Ovary (tissue), 9 donors: ENCODE measurements around the gene POU2AF1. TPM values are rescaled to one million over a fixed set of nuclear protein-coding genes. Genes with fewer than 3 reads are reported as not detected.

Experiments used
- DNase-seq, 5 donors: peaks; one replicate each; pipeline ENCODE4 v3.0.0-alpha.2; 2019 to 2020
- H3K27ac ChIP-seq, 2 donors: fragments of 200-600 bp; one replicate each; pipeline versions ENCODE4 v1.5.1 to v1.8.0; 2019 to 2022
- H3K27me3 ChIP-seq: fragments of 200-600 bp; one replicate; pipeline ENCODE4 v1.8.0; 2022
- H3K36me3 ChIP-seq: fragments of 200-600 bp; sonication (generic); one replicate; pipeline ENCODE4 v1.5.1; 2019
- H3K4me1 ChIP-seq: one replicate; pipeline ENCODE4 v1.8.1; 2013; ENCODE audit warnings: mild to moderate bottlenecking, moderate library complexity; ENCODE audit not compliant: insufficient read depth
- H3K4me3 ChIP-seq: fragments of 200-600 bp; sonication (generic); one replicate; pipeline ENCODE4 v1.5.1; 2017
- H3K9me3 ChIP-seq, 2 donors: fragments of 200-600 bp in 1 of 2; sonication (generic) in 1 of 2; one replicate each; pipeline versions ENCODE4 v1.5.1 to v1.8.1; 2013 to 2019; ENCODE audit warnings: mild to moderate bottlenecking in 1 of 2, moderate library complexity in 1 of 2
- EP300 ChIP-seq: sonication (generic); formaldehyde crosslinking; IDR thresholded peaks from one replicate; pipeline ENCODE4 v1.6.1; 2017; ENCODE audit warnings: antibody characterized with exemption
- POLR2A ChIP-seq: fragments of 450-650 bp; IDR thresholded peaks from one replicate; pipeline ENCODE4 v1.6.1; 2017; ENCODE audit warnings: antibody characterized with exemption, mild to moderate bottlenecking, moderate library complexity
- WGBS, 3 donors: extraction: QIAGEN DNeasy Blood & Tissue Kit in 1 of 3; methylation state at CpG; one replicate each; pipeline versions ENCODE4 v1.1.5 to v1.1.7; 2013 to 2017; 5-methylcytosine and 5-hydroxymethylcytosine counted together
- intact Hi-C, 4 donors: fragments of 100-400 bp; cut with DNase I; formaldehyde crosslinking; loops; one replicate each; pipeline versions ENCODE4 v1.11.0 to v1.15.1; 2022 to 2023
- polyA plus RNA-seq, 2 donors: library from polyadenylated mRNA; stranded (reverse); fragments of 200-250 nt in 1 of 2; fragments of 350-450 nt in 1 of 2; fragmentation: Illumina TruSeq in 1 of 2; extraction: RNeasy Lipid Tissue Mini Kit (QIAGEN cat#74804) in 1 of 2; gene quantifications; one replicate each; pipeline ENCODE4 v1.2.3, GENCODE V29; 2013 to 2014
- total RNA-seq, 7 donors: library from RNA; depleted of rRNA in 2 of 7; stranded (reverse); fragments of >200 nt in 2 of 7; fragmentation: NEBNext Ultra II Directional in 3 of 7; extraction: Animal tissue kit (Norgen Biotek cat#: 25700) in 3 of 7; gene quantifications; one replicate each; pipeline versions ENCODE4 v1.1.0 to v1.2.4, GENCODE V29; 2016 to 2023
- TF ChIP-seq, protein P1 (sequence below), 3 donors: fragments of 450-650 bp in 2 of 3; fragments of 200-600 bp in 1 of 3; IDR thresholded peaks; one replicate each; pipeline versions ENCODE4 v1.5.1 to v1.8.0; 2016 to 2022; ENCODE audit warnings: antibody characterized with exemption in 3 of 3, mild to moderate bottlenecking in 1 of 3
- donor health status: DM: no; HTN: no; CAD: no; lungs with moderate emphysema.
- donor health status: DM: no; HTN: no; CAD: no.
- donor health status: Bipolar disorder and iron deficiency.
- donor health status: DM: yes; HTN: yes; CAD: no.
- donor health status: DM: no; HTN: no; CAD: no.
- donor health status: DM: yes; HTN: yes; CAD: no.

The POU2AF1 gene
- total and polyA plus RNA-seq, 9 donors: 0.29 to 4.1 (median 0.83) TPM

DNA sequence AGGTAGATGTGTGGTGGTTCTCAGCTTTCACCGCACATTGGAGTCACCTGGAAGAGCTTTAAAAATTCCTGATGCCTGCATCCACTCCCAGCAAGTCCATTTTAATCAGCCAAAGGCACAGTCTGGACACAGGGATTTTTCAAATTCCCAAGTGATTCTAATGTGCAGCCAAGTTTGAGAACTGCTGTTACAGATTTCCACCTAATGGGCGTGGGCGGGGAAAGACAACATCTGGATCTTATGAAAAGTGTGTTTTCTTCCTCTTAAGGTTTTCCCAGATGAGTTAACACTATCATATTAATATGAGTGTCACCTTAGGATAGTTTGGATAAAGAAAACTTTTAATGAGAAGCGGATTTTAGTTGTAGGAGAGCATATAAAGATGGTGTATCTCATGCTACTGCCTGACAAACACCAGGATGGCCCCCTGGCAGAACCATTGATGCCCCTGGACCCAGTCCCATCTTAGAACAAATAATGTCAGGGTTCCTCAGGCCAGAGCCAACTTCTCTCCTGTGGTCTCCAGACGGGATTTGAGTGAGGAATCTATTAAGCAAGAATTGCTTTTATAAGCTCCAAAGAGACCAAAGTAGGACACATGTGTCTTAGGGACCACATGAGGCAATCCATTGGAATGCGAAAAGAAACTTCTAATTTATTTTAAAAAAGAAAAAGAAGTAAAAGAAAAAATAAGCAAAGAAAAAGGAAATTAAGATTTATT lies 31.9 kb downstream of the POU2AF1 start:
- no peak overlapping the region for H3K27ac ChIP-seq
- intact Hi-C loops: no loop called here
- no peak for DNase-seq
- H3K36me3 ChIP-seq: no peaks in the 10 kb centered on the region
- no peaks in the 10 kb centered on the region for H3K9me3 ChIP-seq
- peaks cover 3% of the 10 kb centered on the region for H3K4me1 ChIP-seq
- no peaks in the 10 kb centered on the region for H3K27me3 ChIP-seq
- H3K4me3 ChIP-seq: no peak overlapping the region
- 48 to 52% (median 51%) methylated on average over 6 of the region's 6 CpGs for WGBS, 3 donors
- TF ChIP-seq POLR2A (no peak), EP300 (no peak)
- TF ChIP-seq, protein P1, sequence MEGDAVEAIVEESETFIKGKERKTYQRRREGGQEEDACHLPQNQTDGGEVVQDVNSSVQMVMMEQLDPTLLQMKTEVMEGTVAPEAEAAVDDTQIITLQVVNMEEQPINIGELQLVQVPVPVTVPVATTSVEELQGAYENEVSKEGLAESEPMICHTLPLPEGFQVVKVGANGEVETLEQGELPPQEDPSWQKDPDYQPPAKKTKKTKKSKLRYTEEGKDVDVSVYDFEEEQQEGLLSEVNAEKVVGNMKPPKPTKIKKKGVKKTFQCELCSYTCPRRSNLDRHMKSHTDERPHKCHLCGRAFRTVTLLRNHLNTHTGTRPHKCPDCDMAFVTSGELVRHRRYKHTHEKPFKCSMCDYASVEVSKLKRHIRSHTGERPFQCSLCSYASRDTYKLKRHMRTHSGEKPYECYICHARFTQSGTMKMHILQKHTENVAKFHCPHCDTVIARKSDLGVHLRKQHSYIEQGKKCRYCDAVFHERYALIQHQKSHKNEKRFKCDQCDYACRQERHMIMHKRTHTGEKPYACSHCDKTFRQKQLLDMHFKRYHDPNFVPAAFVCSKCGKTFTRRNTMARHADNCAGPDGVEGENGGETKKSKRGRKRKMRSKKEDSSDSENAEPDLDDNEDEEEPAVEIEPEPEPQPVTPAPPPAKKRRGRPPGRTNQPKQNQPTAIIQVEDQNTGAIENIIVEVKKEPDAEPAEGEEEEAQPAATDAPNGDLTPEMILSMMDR (IDR thresholded peaks at IDR 0.05): no peak

DNA sequence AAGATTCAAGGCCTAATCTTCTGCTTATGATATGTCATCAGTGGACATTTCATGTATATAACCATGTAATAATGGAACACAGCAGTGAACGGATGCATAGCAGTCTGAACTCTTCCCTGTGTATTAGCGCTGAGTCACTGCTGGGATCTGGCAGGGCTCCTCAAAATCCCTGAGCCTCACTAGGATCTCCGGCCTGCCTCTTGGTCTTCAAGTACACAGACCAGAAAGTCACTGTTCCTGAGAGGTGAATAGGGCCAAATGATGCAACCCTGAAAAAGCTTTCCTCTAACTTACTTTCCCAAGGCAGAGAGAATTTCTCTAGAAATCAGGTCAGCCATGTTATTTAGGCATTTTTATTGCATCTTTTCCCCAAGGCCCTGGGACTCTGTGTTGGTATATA lies 35.0 kb downstream of the POU2AF1 start:
- no peak for TF ChIP-seq EP300
- H3K36me3 ChIP-seq: no peaks in the 10 kb centered on the region
- no peaks in the 10 kb centered on the region for H3K27me3 ChIP-seq
- intact Hi-C loops: no loop called here
- 34 to 54% (median 37%) methylated on average over 3 of the region's 3 CpGs for WGBS, 3 donors
- no peaks in the 10 kb centered on the region for H3K9me3 ChIP-seq
- no peak overlapping the region for H3K27ac ChIP-seq
- DNase-seq: peak; percentile 38 to 78 (median 74)
- H3K4me1 ChIP-seq: no peaks in the 10 kb centered on the region
- no peak overlapping the region for H3K4me3 ChIP-seq

DNA sequence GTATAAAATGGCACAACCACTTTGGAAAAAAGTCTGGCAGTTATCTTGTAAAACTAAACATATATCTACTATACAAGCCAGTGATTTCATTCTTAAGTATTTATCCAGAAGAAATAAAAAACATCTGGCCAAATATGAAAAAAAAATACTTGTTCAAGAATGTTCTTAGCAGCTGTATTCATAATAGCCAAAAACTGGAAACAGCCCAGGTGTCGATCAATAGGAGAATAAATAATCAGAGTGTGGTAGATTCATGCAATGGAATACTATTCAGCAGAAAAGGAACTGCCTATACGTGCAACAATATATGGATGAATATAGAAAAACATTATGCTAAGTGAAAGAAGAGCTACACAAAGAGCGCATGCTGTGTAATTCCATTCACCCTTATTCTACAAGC lies 36.7 kb downstream of the POU2AF1 start:
- DNase-seq: no peak
- H3K4me3 ChIP-seq: no peak overlapping the region
- no peaks in the 10 kb centered on the region for H3K9me3 ChIP-seq
- intact Hi-C loops: no loop called here
- TF ChIP-seq POLR2A (no peak), EP300 (no peak)
- TF ChIP-seq, protein P1 (IDR thresholded peaks at IDR 0.05): no peak
- 88 to 94% (median 92%) methylated on average over 3 of the region's 3 CpGs for WGBS, 3 donors
- no peak overlapping the region for H3K27ac ChIP-seq
- H3K36me3 ChIP-seq: no peaks in the 10 kb centered on the region
- no peaks in the 10 kb centered on the region for H3K27me3 ChIP-seq
- H3K4me1 ChIP-seq: no peaks in the 10 kb centered on the region

DNA sequence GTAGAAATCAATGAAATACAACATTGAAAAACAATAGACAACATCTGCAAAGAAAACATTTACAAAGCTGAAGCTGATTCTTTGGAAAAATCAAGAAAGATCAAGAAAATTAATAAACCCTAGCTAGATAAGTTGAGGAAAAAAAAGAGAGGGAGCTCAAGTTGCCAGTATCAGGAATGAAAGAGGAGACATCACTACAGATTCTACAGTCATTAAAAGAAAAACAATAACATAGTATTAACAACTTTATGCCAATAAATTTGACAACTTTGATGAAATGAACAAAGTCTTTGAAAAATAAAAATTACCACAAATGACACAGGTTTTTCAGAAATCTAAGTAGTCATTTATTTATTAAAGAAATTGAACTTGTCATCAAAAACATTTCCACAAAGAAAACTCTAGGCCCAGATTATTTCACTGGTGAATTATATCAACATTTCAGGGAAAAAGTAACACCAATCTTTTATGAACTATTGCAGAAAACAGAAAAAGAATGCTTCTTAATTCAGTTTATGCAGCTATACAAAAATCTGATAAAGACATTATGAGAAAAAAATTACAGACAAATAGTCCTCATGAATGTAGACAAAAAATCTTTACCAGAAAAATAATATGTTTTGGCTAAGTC lies 39.2 kb downstream of the POU2AF1 start:
- Histone ChIP-seq H3K27me3 (no peaks in the 10 kb centered on the region), H3K4me1 (peaks cover 4% of the 10 kb centered on the region), H3K36me3 (no peaks in the 10 kb centered on the region), H3K27ac (no peak overlapping the region), H3K9me3 (no peaks in the 10 kb centered on the region), H3K4me3 (no peak overlapping the region)
- intact Hi-C loops: no loop called here
- no peak for DNase-seq
- TF ChIP-seq, protein P1 (IDR thresholded peaks at IDR 0.05): no peak
- TF ChIP-seq POLR2A (no peak), EP300 (no peak)

DNA sequence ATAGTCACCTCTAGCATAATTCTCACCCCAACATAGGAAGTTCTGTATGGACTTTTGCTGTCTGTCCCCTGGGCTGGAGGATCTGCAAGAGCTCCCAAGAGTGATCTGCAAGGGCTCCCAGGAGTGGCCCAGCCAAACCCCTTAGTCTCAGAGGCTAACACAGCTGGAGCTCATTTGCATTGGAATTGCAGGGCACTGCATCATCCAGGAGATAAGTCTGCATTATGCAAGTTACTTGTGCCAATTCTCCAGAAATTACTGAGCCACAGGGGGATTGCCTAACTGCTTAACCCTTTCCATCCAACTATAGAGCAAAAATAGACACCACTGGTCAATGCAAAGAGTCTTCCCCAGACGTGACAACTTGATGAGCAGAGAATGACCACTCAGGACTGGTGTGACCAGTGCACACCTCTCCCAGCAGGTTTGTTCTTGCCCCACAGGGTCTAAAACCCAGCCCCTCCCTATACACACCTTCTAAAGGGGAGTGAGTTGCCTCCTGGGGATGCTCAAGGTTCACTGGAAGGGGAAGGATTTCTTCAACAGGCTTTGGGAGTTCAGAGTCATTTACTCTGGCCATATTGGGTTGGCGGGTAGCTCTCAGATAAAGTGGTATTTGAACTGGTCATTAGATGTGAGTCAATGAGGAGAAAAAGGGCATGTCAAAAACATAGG lies 42.4 kb downstream of the POU2AF1 start:
- Histone ChIP-seq H3K27me3 (no peaks in the 10 kb centered on the region), H3K4me3 (no peak overlapping the region), H3K36me3 (no peaks in the 10 kb centered on the region), H3K4me1 (peaks cover 13% of the 10 kb centered on the region), H3K27ac (no peak overlapping the region), H3K9me3 (no peaks in the 10 kb centered on the region)
- DNase-seq: peak in 1 of 5 donors; percentile 57
- no peak for TF ChIP-seq EP300
- TF ChIP-seq, protein P1 (IDR thresholded peaks at IDR 0.05): no peak
- intact Hi-C loops: no loop called here
- 57 to 77% (median 71%) methylated on average over 2 of the region's 2 CpGs for WGBS, 3 donors
